Thyroid gland (tissue), 4 donors: ENCODE measurements around the gene MTCH1. TPM values are rescaled to one million over a fixed set of nuclear protein-coding genes. Genes with fewer than 3 reads are reported as not detected.
"Not testable (repeated sequence)": the region's sequence is repeated elsewhere in the genome, so short reads cannot be mapped to it uniquely, and the experiment has no call there.

Experiments
- DNase-seq, 2 donors: peaks; one replicate each; pipeline ENCODE4 v3.0.0-alpha.2; 2019
- H3K27ac ChIP-seq, 3 donors: fragments of 200-600 bp; sonication (generic); 1 replicate in 2 of 3; 2 replicates in 1 of 3; pipeline ENCODE4 v1.5.1; 2016 to 2019; ENCODE audit warnings: mild to moderate bottlenecking in 1 of 3, moderate library complexity in 1 of 3
- H3K27me3 ChIP-seq: fragments of 200-600 bp; sonication (generic); one replicate; pipeline ENCODE4 v1.5.1; 2019
- H3K36me3 ChIP-seq, 2 donors: fragments of 200-600 bp; sonication (generic); one replicate each; pipeline ENCODE4 v1.5.1; 2016 to 2019
- H3K4me1 ChIP-seq, 2 donors: fragments of 200-600 bp; sonication (generic); one replicate each; pipeline ENCODE4 v1.5.1; 2017 to 2019
- H3K4me3 ChIP-seq, 3 donors: fragments of 200-600 bp; sonication (generic); replicated peaks in 1 of 3; 1 replicate in 2 of 3; 2 replicates in 1 of 3; pipeline ENCODE4 v1.5.1; 2016; ENCODE audit warnings: mild to moderate bottlenecking in 1 of 3
- H3K9me3 ChIP-seq: fragments of 200-600 bp; sonication (generic); one replicate; pipeline ENCODE4 v1.5.1; 2017
- POLR2A ChIP-seq, 2 donors: fragments of 450-650 bp; IDR thresholded peaks; one replicate each; pipeline ENCODE4 v1.6.1; 2017; ENCODE audit warnings: antibody characterized with exemption in 2 of 2, mild to moderate bottlenecking in 2 of 2, moderate library complexity in 1 of 2
- WGBS, 2 donors: methylation state at CpG; one replicate each; pipeline ENCODE4 v1.1.5; 2017; 5-methylcytosine and 5-hydroxymethylcytosine counted together
- intact Hi-C: fragments of 100-400 bp; cut with DNase I; formaldehyde crosslinking; loops from one replicate; pipeline ENCODE4 v1.15.1; 2023
- total RNA-seq, 4 donors: library from RNA; depleted of rRNA; stranded (reverse); fragments of >200 nt; gene quantifications; one replicate each; pipeline ENCODE4 v1.2.3, GENCODE V29; 2016
- TF ChIP-seq, protein P1 (sequence below), 6 experiments: fragments of 200-600 bp in 3 of 6; fragments of 450-650 bp in 3 of 6; sonication (generic) in 3 of 6; IDR thresholded peaks; one replicate each; pipeline ENCODE4 v1.5.1; 2016 to 2019; ENCODE audit warnings: antibody characterized with exemption in 6 of 6, mild to moderate bottlenecking in 2 of 6, inconsistent platforms in 1 of 6, moderate library complexity in 1 of 6

MTCH1 gene
- total RNA-seq, 4 donors from 2014 or later: 571 to 1,096 (median 866) TPM

DNA sequence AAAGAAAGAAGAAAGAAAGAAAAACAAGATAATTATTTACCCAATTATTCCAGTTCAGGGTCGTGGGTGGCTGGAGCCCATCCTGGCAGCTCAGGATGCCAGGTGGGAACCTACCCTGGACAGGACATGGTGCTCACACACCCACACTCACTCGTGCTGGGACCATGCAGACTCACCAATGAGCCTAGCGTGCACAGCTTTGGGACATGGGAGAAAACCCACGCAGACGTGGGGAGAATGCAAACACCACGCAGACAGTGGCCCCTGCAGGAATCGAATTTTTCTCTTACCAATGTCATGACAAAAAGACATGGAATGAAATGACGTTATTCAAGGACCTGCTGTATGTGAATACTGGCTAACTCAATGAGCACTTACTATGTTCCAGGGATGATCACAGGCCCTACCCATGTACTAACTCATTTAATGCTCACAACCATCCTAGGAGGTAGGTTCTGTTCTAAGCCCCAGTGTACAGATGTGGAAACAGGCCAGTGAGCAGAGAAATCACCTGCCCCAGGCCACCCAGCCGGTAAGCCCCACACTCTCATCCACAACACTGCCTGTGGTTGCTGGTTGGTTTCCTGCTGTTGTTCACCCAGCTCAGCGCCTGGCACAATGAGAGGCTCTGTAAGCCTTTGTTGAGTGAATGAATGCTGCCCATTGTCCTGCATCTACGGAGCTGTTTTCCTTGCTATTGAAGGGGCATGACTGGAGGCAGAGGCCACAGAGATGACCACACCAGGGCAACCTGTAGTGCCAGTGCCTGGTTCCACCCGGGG is 38.2 kb downstream of the MTCH1 start:
- Histone ChIP-seq H3K4me3 (no peak overlapping the region), H3K27me3 (no peaks in the 10 kb centered on the region), H3K9me3 (no peaks in the 10 kb centered on the region), H3K4me1 (peaks cover 0 to 9% of the 10 kb centered on the region in 2 donors), H3K27ac (peak overlapping the region in 1 of 3 donors; percentile 73), H3K36me3 (no peaks in the 10 kb centered on the region)
- 85 to 86% methylated on average over 12 of the region's 12 CpGs for WGBS, 2 donors
- intact Hi-C loops: no loop called here
- TF ChIP-seq, protein P1, sequence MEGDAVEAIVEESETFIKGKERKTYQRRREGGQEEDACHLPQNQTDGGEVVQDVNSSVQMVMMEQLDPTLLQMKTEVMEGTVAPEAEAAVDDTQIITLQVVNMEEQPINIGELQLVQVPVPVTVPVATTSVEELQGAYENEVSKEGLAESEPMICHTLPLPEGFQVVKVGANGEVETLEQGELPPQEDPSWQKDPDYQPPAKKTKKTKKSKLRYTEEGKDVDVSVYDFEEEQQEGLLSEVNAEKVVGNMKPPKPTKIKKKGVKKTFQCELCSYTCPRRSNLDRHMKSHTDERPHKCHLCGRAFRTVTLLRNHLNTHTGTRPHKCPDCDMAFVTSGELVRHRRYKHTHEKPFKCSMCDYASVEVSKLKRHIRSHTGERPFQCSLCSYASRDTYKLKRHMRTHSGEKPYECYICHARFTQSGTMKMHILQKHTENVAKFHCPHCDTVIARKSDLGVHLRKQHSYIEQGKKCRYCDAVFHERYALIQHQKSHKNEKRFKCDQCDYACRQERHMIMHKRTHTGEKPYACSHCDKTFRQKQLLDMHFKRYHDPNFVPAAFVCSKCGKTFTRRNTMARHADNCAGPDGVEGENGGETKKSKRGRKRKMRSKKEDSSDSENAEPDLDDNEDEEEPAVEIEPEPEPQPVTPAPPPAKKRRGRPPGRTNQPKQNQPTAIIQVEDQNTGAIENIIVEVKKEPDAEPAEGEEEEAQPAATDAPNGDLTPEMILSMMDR (IDR thresholded peaks at IDR 0.05): no peak
- no peak for TF ChIP-seq POLR2A (IDR thresholded peaks at IDR 0.05)
- DNase-seq: no peak

DNA sequence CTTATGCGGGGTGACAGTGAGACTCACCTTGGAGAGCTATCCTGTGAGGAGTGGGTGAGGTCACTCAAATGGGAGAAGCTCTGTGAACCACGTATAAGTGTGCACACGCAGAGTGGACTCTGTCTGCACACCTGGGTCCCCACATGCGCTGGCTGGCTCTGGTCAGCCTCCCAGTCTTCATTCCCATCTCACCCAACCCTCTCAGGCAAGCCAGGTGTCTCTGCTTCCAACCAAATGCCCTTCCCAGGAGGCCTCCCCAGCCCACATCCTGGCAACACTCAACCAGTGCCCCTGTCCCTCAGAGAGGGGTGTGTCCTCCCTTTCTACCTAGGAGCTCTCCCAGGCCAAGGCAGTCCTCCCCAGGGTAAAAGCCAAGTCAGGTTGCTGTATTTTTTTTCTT is 39.5 kb downstream of the MTCH1 start:
- Histone ChIP-seq H3K36me3 (no peaks in the 10 kb centered on the region), H3K9me3 (no peaks in the 10 kb centered on the region), H3K27me3 (no peaks in the 10 kb centered on the region), H3K4me1 (peaks cover 0 to 9% of the 10 kb centered on the region in 2 donors), H3K27ac (no peak overlapping the region), H3K4me3 (no peak overlapping the region)
- 73 to 79% methylated on average over 4 of the region's 4 CpGs for WGBS, 2 donors
- TF ChIP-seq, protein P1 (IDR thresholded peaks at IDR 0.05): no peak
- TF ChIP-seq POLR2A (IDR thresholded peaks at IDR 0.05): no peak
- no peak for DNase-seq
- intact Hi-C loops: no loop called here

DNA sequence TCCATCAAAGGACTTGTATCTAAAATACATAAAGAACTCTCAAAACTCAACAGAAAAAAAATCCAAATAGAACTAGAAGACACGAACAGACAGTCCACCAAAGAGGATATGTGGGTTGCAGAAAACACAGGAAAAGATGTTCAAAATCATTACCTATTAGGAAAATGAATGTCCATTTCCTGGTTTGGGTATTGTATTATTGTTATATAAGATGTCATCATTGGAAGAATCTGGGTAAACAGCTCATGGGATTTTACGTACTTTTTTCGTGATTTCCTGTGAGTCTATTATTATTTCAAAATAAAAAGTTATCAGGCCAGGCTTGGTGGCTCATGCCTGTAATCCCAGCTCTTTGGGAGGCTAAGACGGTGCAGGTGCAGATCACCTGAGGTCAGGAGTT is 40.7 kb downstream of the MTCH1 start:
- no peaks in the 10 kb centered on the region for H3K36me3 ChIP-seq
- H3K27ac ChIP-seq: no peak overlapping the region
- no peaks in the 10 kb centered on the region for H3K9me3 ChIP-seq
- no peak for DNase-seq
- WGBS, 2 donors: 36 to 94% methylated on average over 4 of the region's 4 CpGs
- H3K4me3 ChIP-seq: no peak overlapping the region
- H3K4me1 ChIP-seq: peaks cover 0 to 9% of the 10 kb centered on the region in 2 donors
- TF ChIP-seq, protein P1 (IDR thresholded peaks at IDR 0.05): no peak
- TF ChIP-seq POLR2A (IDR thresholded peaks at IDR 0.05): no peak
- intact Hi-C loops: no loop called here
- H3K27me3 ChIP-seq: no peaks in the 10 kb centered on the region

DNA sequence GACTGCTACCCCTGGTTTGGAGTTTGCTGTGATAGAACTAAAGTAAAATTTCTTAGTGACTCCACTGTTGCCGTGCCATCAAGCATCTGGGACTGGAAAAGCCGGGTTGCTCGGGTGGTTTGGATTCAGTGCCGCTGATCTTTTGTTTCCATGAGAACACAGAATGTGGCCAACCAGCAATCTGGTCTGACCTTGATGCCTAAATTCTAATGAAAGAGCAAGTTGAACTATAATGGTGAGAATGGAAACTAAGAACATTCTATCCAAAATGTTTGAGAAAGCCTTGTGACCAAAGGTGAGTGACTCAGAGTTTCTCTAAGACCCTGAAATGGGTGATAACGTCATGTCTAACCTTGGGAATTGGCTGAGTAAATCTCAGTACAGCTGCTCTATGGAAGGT is 41.3 kb downstream of the MTCH1 start:
- no peak for TF ChIP-seq POLR2A (IDR thresholded peaks at IDR 0.05)
- TF ChIP-seq, protein P1 (IDR thresholded peaks at IDR 0.05): no peak
- no peaks in the 10 kb centered on the region for H3K36me3 ChIP-seq
- no peak overlapping the region for H3K27ac ChIP-seq
- 59 to 66% methylated on average over 5 of the region's 5 CpGs for WGBS, 2 donors
- DNase-seq: no peak
- intact Hi-C loops: no loop called here
- H3K4me3 ChIP-seq: no peak overlapping the region
- no peaks in the 10 kb centered on the region for H3K9me3 ChIP-seq
- H3K27me3 ChIP-seq: no peaks in the 10 kb centered on the region
- peaks cover 0 to 9% of the 10 kb centered on the region in 2 donors for H3K4me1 ChIP-seq

DNA sequence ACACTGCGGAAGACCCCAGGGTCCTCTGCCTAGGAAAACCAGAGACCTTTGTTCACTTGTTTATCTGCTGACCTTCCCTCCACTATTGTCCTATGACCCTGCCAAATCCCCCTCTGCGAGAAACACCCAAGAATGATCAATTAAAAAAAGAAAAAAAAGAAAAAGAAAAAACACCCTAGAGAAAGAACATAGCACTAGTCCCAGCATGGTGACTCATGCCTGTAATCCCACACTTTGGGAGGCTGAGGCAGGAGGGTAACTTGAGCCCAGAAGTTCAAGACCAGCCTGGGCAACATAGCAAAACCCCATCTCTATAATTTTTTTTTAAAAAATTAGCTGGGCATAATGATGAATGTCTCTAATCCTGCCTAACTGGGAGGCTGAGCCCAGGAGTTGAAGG is 43.7 kb downstream of the MTCH1 start:
- WGBS, 2 donors: 62 to 81% methylated on average over 2 of the region's 2 CpGs

DNA sequence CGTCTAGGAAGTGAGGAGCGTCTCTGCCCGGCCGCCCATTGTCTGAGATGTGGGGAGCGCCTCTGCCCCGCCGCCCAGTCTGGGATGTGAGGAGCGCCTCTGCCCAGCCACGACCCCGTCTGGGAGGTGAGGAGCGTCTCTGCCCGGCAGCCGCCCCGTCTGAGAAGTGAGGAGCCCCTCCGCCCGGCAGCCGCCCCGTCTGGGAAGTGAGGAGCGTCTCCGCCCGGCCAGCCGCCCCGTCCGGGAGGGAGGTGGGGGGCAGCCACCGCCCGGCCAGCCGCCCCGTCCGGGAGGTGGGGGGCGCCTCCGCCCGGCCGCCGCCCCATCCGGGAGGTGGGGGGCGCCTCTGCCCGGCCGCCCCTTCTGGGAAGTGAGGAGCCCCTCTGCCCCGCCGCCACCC is 44.4 kb downstream of the MTCH1 start:
- intact Hi-C loops, H3K27ac ChIP-seq, H3K4me1 ChIP-seq, H3K27me3 ChIP-seq, H3K36me3 ChIP-seq, H3K4me3 ChIP-seq, DNase-seq, H3K9me3 ChIP-seq: not testable (repeated sequence)
- 95% methylated on average over 5 to 7 of the region's 40 CpGs for WGBS, 2 donors

More for the DNA sequence above, 43.7 kb downstream of the MTCH1 start:
- DNase-seq, H3K9me3 ChIP-seq, intact Hi-C loops, H3K4me3 ChIP-seq, H3K4me1 ChIP-seq, H3K27ac ChIP-seq, H3K27me3 ChIP-seq, H3K36me3 ChIP-seq: not testable (repeated sequence)
